HepG2 (cell line): ENCODE measurements around the gene PNPLA3. TPM values are rescaled to one million over a fixed set of nuclear protein-coding genes. Genes with fewer than 3 reads are reported as not detected.

Experiments
- ATAC-seq: fragments of 200-7000 bp; cut with Tn5 transposase; 3 replicates; pipeline ENCODE4 v1.9.1; 2020; ENCODE audit warnings: mild to moderate bottlenecking, moderate library complexity
- Bru-seq: library from RNA; stranded (reverse); fragments of 400-500 nt; gene quantifications from one replicate; lab custom pipeline; 2021; lab: Mats Ljungman, UMichigan
- BruChase-seq, 2 experiments: library from RNA; stranded (reverse); fragments of 400-500 nt; gene quantifications; one replicate each; lab custom pipeline; 2021; lab: Mats Ljungman, UMichigan
- BruUV-seq: library from RNA; stranded (reverse); fragments of 400-500 nt; replicated peaks from 2 replicates; lab custom pipeline; 2021; lab: Mats Ljungman, UMichigan
- CTCF ChIA-PET: fragments of 300-600 bp; formaldehyde crosslinking; extraction: SDS; loops from one replicate; lab custom pipeline; 2021; ENCODE audit warnings: low total read pairs, inconsistent platforms, low intra/inter-chr PET ratio; lab: Yijun Ruan, JAX
- POLR2A ChIA-PET: fragments of 350-600 bp; sonication (Branson Sonifier 250); formaldehyde crosslinking; loops from one replicate; lab custom pipeline; 2020; ENCODE audit warnings: antibody characterized with exemption, inconsistent platforms; lab: Yijun Ruan, JAX
- DNase-seq: peaks from one replicate; pipeline ENCODE4 v3.0.0-alpha.2; 2015; ENCODE audit warnings: low spot score
- FAIRE-seq: peaks from 3 replicates; lab custom pipeline; 2011; peaks lifted over from hg19 to GRCh38; lab: Jason Lieb, UNC
- H2AFZ ChIP-seq: one replicate; pipeline ENCODE4 v1.6.1; 2011; ENCODE audit warnings: low read length, inconsistent platforms
- H3K27ac ChIP-seq: fragments of 300-600 bp; 3 replicates; pipeline ENCODE4 v1.8.0; 2011; ENCODE audit warnings: mixed run types, mild to moderate bottlenecking, mixed read lengths, low read length, inconsistent platforms; ENCODE audit not compliant: insufficient read depth; ENCODE audit errors: extremely low read length
- H3K27me3 ChIP-seq, 2 experiments: fragments of 200-600 bp in 1 of 2; 2 replicates in 1 of 2; 3 replicates in 1 of 2; pipeline versions ENCODE4 v1.6.0 to v1.8.0; 2011; ENCODE audit warnings: low read length in 2 of 2, mild to moderate bottlenecking in 2 of 2, moderate library complexity in 2 of 2, inconsistent platforms in 1 of 2; ENCODE audit not compliant: insufficient read depth in 2 of 2, control insufficient read depth in 1 of 2
- H3K36me3 ChIP-seq, 2 experiments: fragments of 200-600 bp in 1 of 2; replicated peaks in 1 of 2; 2 replicates in 1 of 2; 3 replicates in 1 of 2; pipeline versions ENCODE4 v1.5.1 to v1.8.0; 2011; ENCODE audit warnings: low read length in 2 of 2, inconsistent platforms in 1 of 2; ENCODE audit not compliant: insufficient read depth in 2 of 2, control insufficient read depth in 1 of 2
- H3K4me1 ChIP-seq: 2 replicates; pipeline ENCODE4 v1.5.1; 2012; ENCODE audit warnings: low read length, inconsistent platforms; ENCODE audit not compliant: insufficient read depth
- H3K4me2 ChIP-seq: 2 replicates; pipeline ENCODE4 v1.6.0; 2011; ENCODE audit warnings: low read depth, low read length, inconsistent platforms
- H3K4me3 ChIP-seq, 3 experiments: fragments of 200-600 bp in 1 of 3; sonication (generic), shearing (Covaris generic) in 1 of 3; replicated peaks in 1 of 3; 2 replicates each; pipeline ENCODE4 v1.5.1; 2011 to 2016; ENCODE audit warnings: low read length in 3 of 3, inconsistent platforms in 2 of 3, low read depth in 2 of 3, mild to moderate bottlenecking in 2 of 3, control low read depth in 1 of 3, mixed read lengths in 1 of 3; ENCODE audit not compliant: insufficient read depth in 1 of 3
- H3K79me2 ChIP-seq: one replicate; pipeline ENCODE4 v1.6.1; 2011; ENCODE audit warnings: low read length, inconsistent platforms; ENCODE audit not compliant: insufficient read depth
- H3K9ac ChIP-seq: 2 replicates; pipeline ENCODE4 v1.6.0; 2011; ENCODE audit warnings: mild to moderate bottlenecking, low read depth, low read length, inconsistent platforms; ENCODE audit not compliant: insufficient read depth
- H3K9me3 ChIP-seq: 2 replicates; pipeline ENCODE4 v1.5.1; 2012; ENCODE audit warnings: mild to moderate bottlenecking, low read length
- H4K20me1 ChIP-seq: 2 replicates; pipeline ENCODE4 v1.6.0; 2011; ENCODE audit warnings: inconsistent platforms, mild to moderate bottlenecking, low read length, moderate library complexity; ENCODE audit not compliant: insufficient read depth
- ISL2 ChIP-seq: sonication (generic); formaldehyde crosslinking; IDR thresholded peaks from 2 replicates; pipeline ENCODE4 v1.5.0; 2020; ENCODE audit warnings: missing genetic modification reagents
- JDP2 ChIP-seq: sonication (generic); formaldehyde crosslinking; IDR thresholded peaks from 2 replicates; pipeline ENCODE4 v1.8.1; 2022; ENCODE audit warnings: missing genetic modification reagents, borderline replicate concordance
- RXRA ChIP-seq: sonication (generic); formaldehyde crosslinking; IDR thresholded peaks from 2 replicates; pipeline ENCODE4 v1.5.1; 2020; ENCODE audit warnings: missing genetic modification reagents
- SP2 ChIP-seq: sonication (generic); formaldehyde crosslinking; IDR thresholded peaks from 2 replicates; pipeline ENCODE4 v1.5.1; 2020; ENCODE audit warnings: mild to moderate bottlenecking, missing genetic modification reagents
- ZBTB1 ChIP-seq: sonication (generic); formaldehyde crosslinking; IDR thresholded peaks from 2 replicates; pipeline ENCODE4 v1.4.0; 2020; ENCODE audit warnings: missing genetic modification reagents, borderline replicate concordance
- ZBTB42 ChIP-seq: sonication (generic); formaldehyde crosslinking; IDR thresholded peaks from 2 replicates; pipeline ENCODE4 v1.5.0; 2020; ENCODE audit warnings: mild to moderate bottlenecking, missing genetic modification reagents
- ZFY ChIP-seq: sonication (generic); formaldehyde crosslinking; IDR thresholded peaks from 2 replicates; pipeline ENCODE4 v1.4.0; 2020; ENCODE audit warnings: missing genetic modification reagents
- ZMAT5 ChIP-seq: sonication (generic); formaldehyde crosslinking; IDR thresholded peaks from 2 replicates; pipeline ENCODE4 v1.5.0; 2020; ENCODE audit warnings: mild to moderate bottlenecking, low read depth, missing genetic modification reagents, borderline replicate concordance
- ZNF282 ChIP-seq: fragments of 450-650 bp; IDR thresholded peaks from 2 replicates; pipeline ENCODE4 v1.6.1; 2018; ENCODE audit not compliant: partially characterized antibody
- ZNF547 ChIP-seq: sonication (generic); formaldehyde crosslinking; IDR thresholded peaks from 2 replicates; pipeline ENCODE4 v1.5.1; 2020; ENCODE audit warnings: mild to moderate bottlenecking, missing genetic modification reagents
- ZNF615 ChIP-seq: sonication (generic); formaldehyde crosslinking; IDR thresholded peaks from 2 replicates; pipeline ENCODE4 v1.5.0; 2020; ENCODE audit warnings: mild to moderate bottlenecking, missing genetic modification reagents, borderline replicate concordance
- ZNF691 ChIP-seq: sonication (generic); formaldehyde crosslinking; IDR thresholded peaks from 2 replicates; pipeline ENCODE4 v1.4.0; 2020; ENCODE audit warnings: missing genetic modification reagents, low read depth, mild to moderate bottlenecking, borderline replicate concordance
- WGBS: methylation state at CpG from one replicate; pipeline ENCODE4 v1.1.6; 2017; ENCODE audit warnings: low lambda C conversion rate; 5-methylcytosine and 5-hydroxymethylcytosine counted together
- in situ Hi-C: cut with HindIII; loops from 2 replicates; pipeline ENCODE4 v1.10.0; 2017; ENCODE audit warnings: low pct_unique_long_range_greater_than_20kb; ENCODE audit not compliant: extremely low pct_ligation_motif_present
- intact Hi-C: fragments of 100-400 bp; cut with micrococcal nuclease; formaldehyde crosslinking; loops from one replicate; pipeline ENCODE4 v1.10.0; 2022; ENCODE audit not compliant: unreplicated experiment
- long read RNA-seq, 2 experiments: library from RNA in 1 of 2; library from polyadenylated mRNA in 1 of 2; stranded (forward) in 1 of 2; unstranded in 1 of 2; transcript quantifications; one replicate each; pipeline ENCODE4 v2.0.0, GENCODE V29; 2019 to 2022
- polyA minus RNA-seq, 3 experiments: library from RNA; depleted of rRNA, polyadenylated mRNA; stranded (reverse); fragments of >200 nt; gene quantifications; 2 replicates each; pipeline ENCODE4 v1.2.3, GENCODE V29; 2011; ENCODE audit warnings: low replicate concordance in 1 of 3
- polyA plus RNA-seq, 8 experiments: library from polyadenylated mRNA; depleted of rRNA in 3 of 8; stranded (reverse) in 7 of 8; unstranded in 1 of 8; fragments of >200 nt; fragmentation: Illumina TruSeq in 4 of 8; extraction: Trizol in 4 of 8; gene quantifications; 2 replicates each; pipeline versions ENCODE4 v1.2.1 to v1.2.3, GENCODE V29; 2011 to 2016; ENCODE audit warnings: low read depth in 4 of 8, missing spikeins in 1 of 8, mixed read lengths in 1 of 8; ENCODE audit not compliant: insufficient read depth in 1 of 8
- total RNA-seq, 5 experiments: library from RNA; depleted of rRNA; stranded (reverse); fragments of >200 nt; fragmentation: Illumina TruSeq; extraction: Trizol; gene quantifications; 2 replicates each; pipeline ENCODE4 v1.2.3, GENCODE V29; 2016; ENCODE audit warnings: low read depth in 1 of 5
- TF ChIP-seq, protein P1 (sequence below): sonication (generic); formaldehyde crosslinking; IDR thresholded peaks from 2 replicates; pipeline ENCODE4 v1.4.0; 2020; ENCODE audit warnings: mild to moderate bottlenecking, missing genetic modification reagents

Gene PNPLA3, protein sequence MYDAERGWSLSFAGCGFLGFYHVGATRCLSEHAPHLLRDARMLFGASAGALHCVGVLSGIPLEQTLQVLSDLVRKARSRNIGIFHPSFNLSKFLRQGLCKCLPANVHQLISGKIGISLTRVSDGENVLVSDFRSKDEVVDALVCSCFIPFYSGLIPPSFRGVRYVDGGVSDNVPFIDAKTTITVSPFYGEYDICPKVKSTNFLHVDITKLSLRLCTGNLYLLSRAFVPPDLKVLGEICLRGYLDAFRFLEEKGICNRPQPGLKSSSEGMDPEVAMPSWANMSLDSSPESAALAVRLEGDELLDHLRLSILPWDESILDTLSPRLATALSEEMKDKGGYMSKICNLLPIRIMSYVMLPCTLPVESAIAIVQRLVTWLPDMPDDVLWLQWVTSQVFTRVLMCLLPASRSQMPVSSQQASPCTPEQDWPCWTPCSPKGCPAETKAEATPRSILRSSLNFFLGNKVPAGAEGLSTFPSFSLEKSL
- total RNA-seq (2016; rRNA removed; fragmentation: Illumina TruSeq; extraction: Trizol) (13.7 and 16.9 TPM in 2 replicates), polyA plus RNA-seq (2011; rRNA removed) (19.8 and 24.1 TPM in 2 replicates), polyA minus RNA-seq (2011; rRNA and poly(A)+ RNA removed; ENCODE audit: low replicate concordance) (7.9 and 27.4 TPM in 2 replicates), Bru-seq, nascent RNA (percentile 78 among the genes with signal in this experiment), BruChase-seq, experiment 1, labeled RNA remaining after a 6-hour chase (percentile 69 among the genes with signal in this experiment), BruChase-seq, experiment 2, labeled RNA remaining after a 2-hour chase (percentile 80 among the genes with signal in this experiment)
- total RNA-seq (2016; cell fraction: cytosol; rRNA removed; fragmentation: Illumina TruSeq; extraction: Trizol; ENCODE audit: low read depth): 4.8 and 8.4 TPM in 2 replicates
- total RNA-seq (2016; cell fraction: insoluble cytoplasmic fraction; rRNA removed; fragmentation: Illumina TruSeq; extraction: Trizol): 10.7 and 17.4 TPM in 2 replicates
- 4.8 and 6.1 TPM in 2 replicates for total RNA-seq (2016; cell fraction: membrane; rRNA removed; fragmentation: Illumina TruSeq; extraction: Trizol)
- 21.0 and 22.1 TPM in 2 replicates for total RNA-seq (2016; cell fraction: nucleus; rRNA removed; fragmentation: Illumina TruSeq; extraction: Trizol)
- 9.1 and 9.8 TPM in 2 replicates for polyA plus RNA-seq (2011; cell fraction: cytosol; rRNA removed)
- polyA plus RNA-seq (2011; cell fraction: nucleus; rRNA removed): 53.2 and 70.9 TPM in 2 replicates
- 13.9 and 14.4 TPM in 2 replicates for polyA plus RNA-seq (2012)
- 0.89 and 0.97 TPM in 2 replicates for polyA plus RNA-seq (2016; cell fraction: cytosol; fragmentation: Illumina TruSeq; extraction: Trizol; ENCODE audit: low read depth)
- 7.2 and 8.6 TPM in 2 replicates for polyA plus RNA-seq (2016; cell fraction: insoluble cytoplasmic fraction; fragmentation: Illumina TruSeq; extraction: Trizol; ENCODE audit: low read depth)
- polyA plus RNA-seq (2016; cell fraction: membrane; fragmentation: Illumina TruSeq; extraction: Trizol; ENCODE audit: low read depth): 1.2 and 1.4 TPM in 2 replicates
- polyA plus RNA-seq (2016; cell fraction: nucleus; fragmentation: Illumina TruSeq; extraction: Trizol; ENCODE audit: insufficient read depth, low read depth): 32.5 and 34.1 TPM in 2 replicates
- 7.7 and 11.8 TPM in 2 replicates for polyA minus RNA-seq (2011; cell fraction: cytosol; rRNA and poly(A)+ RNA removed)
- 28.2 and 46.9 TPM in 2 replicates for polyA minus RNA-seq (2011; cell fraction: nucleus; rRNA and poly(A)+ RNA removed)
- long read RNA-seq, experiment 1, transcript PNPLA3-201 (9 exons, 2,805 nt): major isoform, 8 of 16 reads
- long read RNA-seq, experiment 1, partial matches to known transcripts: 0 of 16 reads
- long read RNA-seq, experiment 1, other reads (novel, unspliced or antisense): 8 of 16 reads
- long read RNA-seq, experiment 2, partial matches to known transcripts: 1 of 20 reads
- long read RNA-seq, experiment 2, other reads (novel, unspliced or antisense): 18 of 20 reads

- H3K27ac ChIP-seq: peak within 1 kb of the TSS; percentile 97
- H3K9me3 ChIP-seq: no peaks in the 10 kb centered on the region
- peak within 1 kb of the TSS; percentile 93 for H3K9ac ChIP-seq
- peaks cover 12% of the 10 kb centered on the region for H4K20me1 ChIP-seq
- no TSS peak for BruUV-seq
- peak; percentile 67 for ATAC-seq
- H3K36me3 ChIP-seq: peaks cover 1 to 5% of the 10 kb centered on the region in 2 experiments; a peak in 4 of 5 replicates
- intact Hi-C loops (loop anchor here (1.0 kb wide), 1 partner anchor 41 kb away; no protein-coding TSS in a partner anchor), in situ Hi-C loops (no loop called here)
- peak; percentile 77 for DNase-seq
- peaks cover 66% of the 10 kb centered on the region for H3K4me1 ChIP-seq
- no peak for FAIRE-seq
- H2AFZ ChIP-seq: no peak within 1 kb of the TSS
- CTCF ChIA-PET: no interaction called here
- H3K79me2 ChIP-seq: peaks cover 9% of the 10 kb centered on the region
- H3K4me3 ChIP-seq: peak within 1 kb of the TSS; percentile 85 to 88 (median 87)
- H3K4me2 ChIP-seq: peak within 1 kb of the TSS; percentile 95
- H3K27me3 ChIP-seq: no peaks in the 10 kb centered on the region; a peak in 2 of 5 replicates
- POLR2A ChIA-PET: interaction anchor here (1.0 to 3.6 kb wide), 3 partner anchors 9 to 31 kb away, joined by 3 to 21 read pairs (median 6); partner anchors contain the start of gene SAMM50
- WGBS: 4% methylated on average over 5 of the region's 100 CpGs
- peak; percentile 68 for TF ChIP-seq ISL2 (CRISPR knock-in tag)
- no peak for TF ChIP-seq ZBTB1
- TF ChIP-seq ZBTB42 (CRISPR knock-in tag): no peak
- no peak for TF ChIP-seq ZMAT5 (CRISPR knock-in tag)
- no peak for TF ChIP-seq JDP2 (CRISPR knock-in tag)
- peak; percentile 78; the same call in 1 of the 2 replicates for TF ChIP-seq RXRA (CRISPR knock-in tag)
- TF ChIP-seq ZNF691: no peak; the same call in 1 of the 2 replicates
- no peak for TF ChIP-seq ZNF282
- TF ChIP-seq ZFY: peak; percentile 81
- peak; percentile 93 for TF ChIP-seq ZNF547 (CRISPR knock-in tag)
- no peak for TF ChIP-seq ZNF615
- TF ChIP-seq, protein P1, sequence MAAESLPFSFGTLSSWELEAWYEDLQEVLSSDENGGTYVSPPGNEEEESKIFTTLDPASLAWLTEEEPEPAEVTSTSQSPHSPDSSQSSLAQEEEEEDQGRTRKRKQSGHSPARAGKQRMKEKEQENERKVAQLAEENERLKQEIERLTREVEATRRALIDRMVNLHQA (CRISPR knock-in tag): no peak
- no peak for TF ChIP-seq SP2 (CRISPR knock-in tag)
These were observed at the start of gene PNPLA3 for GRCh38 chr22:43923631-43924464. Gene PNPLA3, plus strand, starts transcription at chr22:43923805. Its CDS starts 107 bp downstream, at chr22:43923912.
